ENCODE results near the gene MYL10. TPM values are rescaled to one million over a fixed set of nuclear protein-coding genes. Genes with fewer than 3 reads are reported as not detected.

MYL10 gene
- total RNA-seq, 2 experiments from 2014 or later = not detected

- no peak for DNase-seq (ENCODE audit: low spot score)
- Histone ChIP-seq H3K79me2 (ENCODE audit: insufficient read depth, low read depth, low read length) (no peaks in the 10 kb centered on the region), H3K4me1 (ENCODE audit: insufficient read depth, low read length, poor library complexity, severe bottlenecking) (no peaks in the 10 kb centered on the region), H4K20me1 (ENCODE audit: insufficient read depth, low read length) (no peaks in the 10 kb centered on the region), H3K4me3 (ENCODE audit: low read depth, low read length, poor library complexity, severe bottlenecking) (no peak overlapping the region), H3K27ac (ENCODE audit: low read depth, low read length, poor library complexity, severe bottlenecking) (no peak overlapping the region), H3K9me3 (ENCODE audit: low read length) (no peaks in the 10 kb centered on the region), H3K36me3 (ENCODE audit: insufficient read depth, low read length) (no peaks in the 10 kb centered on the region), H3K9me2 (ENCODE audit: insufficient read depth, low read length) (no peaks in the 10 kb centered on the region), H2AFZ (ENCODE audit: low read length) (no peak overlapping the region), H3K4me2 (ENCODE audit: low read length) (no peak overlapping the region)
- intact Hi-C loops (cut with micrococcal nuclease; ENCODE audit: unreplicated experiment) = no loop called here
- POLR2A ChIA-PET = no interaction called here
- no TSS peak for BruUV-seq (replicated peaks)
- TF ChIP-seq CTCF (conservative IDR thresholded peaks at IDR 0.05; ENCODE audit: low read length) (no peak), EZH2phosphoT487 (IDR thresholded peaks at IDR 0.05; ENCODE audit: borderline replicate concordance, low read depth, low read length) (no peak)
- CTCF ChIA-PET (ENCODE audit: unreplicated experiment) = interaction anchor here (0.6 kb wide), 1 partner anchor 118 kb away, joined by 3 read pairs; no protein-coding TSS in a partner anchor
Measured at GRCh38 chr7:101635484-101635883, 6.4 kb upstream of the MYL10 start.

GRCh38 chr7:101634196-101634717 lies 5.2 kb upstream of the MYL10 start:
- intact Hi-C loops (cut with micrococcal nuclease; ENCODE audit: unreplicated experiment) = no loop called here

More at GRCh38 chr7:101634196-101634717, 5.2 kb upstream of the MYL10 start:
- Histone ChIP-seq H3K4me3 (ENCODE audit: low read depth, low read length, poor library complexity, severe bottlenecking) (no peak overlapping the region), H3K79me2 (ENCODE audit: insufficient read depth, low read depth, low read length) (no peaks in the 10 kb centered on the region), H4K20me1 (ENCODE audit: insufficient read depth, low read length) (no peaks in the 10 kb centered on the region), H3K4me2 (ENCODE audit: low read length) (no peak overlapping the region), H3K9me2 (ENCODE audit: insufficient read depth, low read length) (no peaks in the 10 kb centered on the region), H3K9me3 (ENCODE audit: low read length) (no peaks in the 10 kb centered on the region), H3K36me3 (ENCODE audit: insufficient read depth, low read length) (no peaks in the 10 kb centered on the region), H3K27ac (ENCODE audit: low read depth, low read length, poor library complexity, severe bottlenecking) (no peak overlapping the region), H2AFZ (ENCODE audit: low read length) (no peak overlapping the region), H3K4me1 (ENCODE audit: insufficient read depth, low read length, poor library complexity, severe bottlenecking) (no peaks in the 10 kb centered on the region)
- BruUV-seq (replicated peaks) = no TSS peak
- DNase-seq (ENCODE audit: low spot score) = no peak
- TF ChIP-seq CTCF (conservative IDR thresholded peaks at IDR 0.05; ENCODE audit: low read length) (no peak), EZH2phosphoT487 (IDR thresholded peaks at IDR 0.05; ENCODE audit: borderline replicate concordance, low read depth, low read length) (no peak)
- ChIA-PET CTCF (ENCODE audit: unreplicated experiment) (no interaction called here), POLR2A (interaction anchor here (0.7 kb wide), 1 partner anchor 1424 kb away, joined by 3 read pairs; no protein-coding TSS in a partner anchor)
